GM23338 (cell line): Measurements from ENCODE around the gene OAS2.

Experiments used
- CREB1 ChIP-seq: fragments of 250-450 bp; sonication (Bioruptor Pico); IDR thresholded peaks from 2 replicates; pipeline ENCODE4 v1.5.0; 2020; ENCODE audit warnings: low read depth, mild to moderate bottlenecking, moderate library complexity
- CTCF ChIP-seq, 2 experiments: fragments of 200-600 bp in 1 of 2; sonication (generic) in 1 of 2; conservative IDR thresholded peaks; 2 replicates each; pipeline versions ENCODE4 v1.5.1 to v1.6.1; 2016 to 2017; ENCODE audit warnings: antibody characterized with exemption in 2 of 2, low read depth in 2 of 2, mild to moderate bottlenecking in 2 of 2, moderate library complexity in 1 of 2
- ETS1 ChIP-seq: IDR thresholded peaks from 2 replicates; pipeline ENCODE4 v1.6.1; 2016; ENCODE audit warnings: antibody characterized with exemption
- EZH2 ChIP-seq: fragments of 200-600 bp; sonication (generic); IDR thresholded peaks from one replicate; pipeline ENCODE4 v1.8.0; 2017; ENCODE audit warnings: antibody characterized with exemption, mild to moderate bottlenecking, low read depth; ENCODE audit not compliant: unreplicated experiment
- EZH2phosphoT487 ChIP-seq: fragments of 200-600 bp; sonication (generic); IDR thresholded peaks from one replicate; pipeline ENCODE4 v1.8.1; 2018; ENCODE audit warnings: antibody characterized with exemption; ENCODE audit not compliant: unreplicated experiment
- NANOG ChIP-seq: IDR thresholded peaks from 2 replicates; pipeline ENCODE4 v1.6.1; 2016; ENCODE audit warnings: antibody characterized with exemption, borderline replicate concordance
- POLR2AphosphoS5 ChIP-seq: IDR thresholded peaks from 2 replicates; pipeline ENCODE4 v1.6.1; 2016; ENCODE audit warnings: antibody characterized with exemption, low read depth
- REST ChIP-seq: IDR thresholded peaks from one replicate; pipeline ENCODE4 v1.6.1; 2018; ENCODE audit warnings: antibody characterized with exemption; ENCODE audit not compliant: unreplicated experiment
- ZNF114 ChIP-seq: fragments of 250-450 bp; sonication (Bioruptor Pico); IDR thresholded peaks from 2 replicates; pipeline ENCODE4 v1.5.0; 2020; ENCODE audit warnings: mild to moderate bottlenecking, moderate library complexity
- ZNF331 ChIP-seq: fragments of 250-450 bp; sonication (Bioruptor Pico); IDR thresholded peaks from 2 replicates; pipeline ENCODE4 v1.5.0; 2020; ENCODE audit warnings: low read depth, mild to moderate bottlenecking, moderate library complexity

GRCh38 chr12:112963227-112963861 lies 15.0 kb upstream of the OAS2 start:
- TF ChIP-seq POLR2AphosphoS5 (no peak), CTCF (conservative IDR thresholded peaks at IDR 0.05; ENCODE audit: low read depth in 2 of 2) (no peak; a peak in 1 of 4 replicates), CREB1 (CRISPR knock-in tag) (no peak), ETS1 (no peak), ZNF114 (no peak), REST (no peak), EZH2 (no peak), NANOG (no peak), EZH2phosphoT487 (no peak), ZNF331 (CRISPR knock-in tag) (no peak)
